H1 (cell line): ENCODE data around the gene PDZD2. TPM values are rescaled to one million over a fixed set of nuclear protein-coding genes. Genes with fewer than 3 reads are reported as not detected.

Experiments used
- ZNF274 ChIP-seq: IDR thresholded peaks from 2 replicates; pipeline ENCODE4 v1.7.0; 2012; ENCODE audit warnings: low read length, borderline replicate concordance; ENCODE audit errors: extremely low read depth
- polyA plus RNA-seq, 7 experiments: library from polyadenylated mRNA; depleted of rRNA in 3 of 7; stranded (reverse) in 5 of 7; unstranded in 2 of 7; fragments of >200 nt in 5 of 7; fragments of 200-250 nt in 2 of 7; gene quantifications; 1 replicate in 5 of 7; 2 replicates in 1 of 7; 4 replicates in 1 of 7; pipeline versions ENCODE4 v1.2.1 to v1.2.3, GENCODE V29; 2011 to 2013; ENCODE audit warnings: missing spikeins in 2 of 7, mixed read lengths in 2 of 7
- total RNA-seq: library from RNA; stranded (reverse); fragmentation: NEBNext Ultra II Directional; extraction: Animal tissue kit (Norgen Biotek cat#: 25700); gene quantifications from 2 replicates; pipeline ENCODE4 v1.2.1, GENCODE V29; 2021

Gene PDZD2
- total and polyA plus RNA-seq, 2 of the 8 experiments (the other 6 are each of a cell fraction or from before 2014, with no cell fraction given): 1.2 to 6.8 TPM

DNA sequence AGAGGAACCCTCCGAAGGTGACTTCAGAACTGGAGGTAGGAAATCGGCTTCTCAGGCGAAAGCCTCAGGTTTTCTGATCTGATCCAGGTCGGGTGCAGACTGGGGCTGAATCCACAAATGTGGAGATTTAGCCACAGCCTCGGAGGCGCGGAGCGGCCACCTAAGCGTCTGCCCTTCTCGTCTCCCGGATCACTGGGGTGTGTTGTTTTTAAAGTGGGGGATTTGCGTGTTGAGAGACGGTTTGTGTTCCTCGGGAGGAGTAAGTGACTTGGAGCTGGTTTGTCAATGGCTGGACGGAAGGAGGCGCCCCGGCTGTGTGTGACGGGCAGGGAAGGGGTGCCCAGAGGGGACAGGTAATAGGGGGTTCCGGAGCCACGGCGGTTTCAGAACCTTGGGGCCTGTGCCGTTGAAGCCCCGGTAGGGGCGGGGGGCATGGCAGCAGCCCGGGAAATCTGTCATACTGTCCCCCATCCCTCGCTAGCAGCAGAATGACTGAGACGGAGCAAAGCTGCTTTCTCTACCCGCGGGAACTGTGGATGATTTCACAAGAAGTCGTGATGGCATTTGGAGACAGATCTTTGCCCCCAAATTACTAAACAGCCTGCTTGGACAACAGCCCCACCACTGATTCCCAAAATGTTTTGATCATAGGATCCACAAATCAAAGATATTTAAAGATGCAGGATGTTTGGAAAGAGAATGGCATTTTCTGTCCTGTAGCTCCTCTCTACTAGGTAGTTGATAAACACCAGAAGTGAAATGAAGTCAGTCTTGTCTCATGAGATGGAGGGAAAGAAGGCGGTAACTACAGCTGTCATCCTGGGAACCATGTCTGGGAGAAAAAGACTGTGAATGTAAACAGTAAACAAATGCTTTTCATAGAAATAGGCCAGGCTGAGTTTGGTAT lies 216.5 kb downstream of the PDZD2 start (continued):
- no peak for TF ChIP-seq ZNF274
- TF ChIP-seq, all 59 proteins: peak for 6
